Spleen (tissue), 7 donors: ENCODE results near the gene VSTM4.

Experiments
- POLR2A ChIP-seq, 3 donors: fragments of 450-650 bp; IDR thresholded peaks; one replicate each; pipeline ENCODE4 v1.5.1; 2017; ENCODE audit warnings: antibody characterized with exemption in 3 of 3, mild to moderate bottlenecking in 1 of 3
- POLR2AphosphoS5 ChIP-seq, 3 donors: sonication (generic); formaldehyde crosslinking; IDR thresholded peaks; one replicate each; pipeline ENCODE4 v1.5.1; 2017; ENCODE audit warnings: antibody characterized with exemption in 3 of 3
- TF ChIP-seq, protein P1 (sequence below), 11 experiments: fragments of 200-600 bp in 7 of 11; fragments of 450-650 bp in 4 of 11; sonication (generic) in 4 of 11; IDR thresholded peaks in 8 of 11; conservative IDR thresholded peaks in 3 of 11; 1 replicate in 7 of 11; 2 replicates in 4 of 11; pipeline versions ENCODE4 v1.4.0 to v1.8.0; 2016 to 2021; ENCODE audit warnings: antibody characterized with exemption in 11 of 11, inconsistent platforms in 4 of 11, mild to moderate bottlenecking in 1 of 11
- donor health status: DM: no; HTN: no; CAD: no; lungs with moderate emphysema.
- donor health status: DM: no; HTN: no; CAD: no.
- donor health status: DM: no; HTN: no; CAD: no.

- TF ChIP-seq, protein P1, sequence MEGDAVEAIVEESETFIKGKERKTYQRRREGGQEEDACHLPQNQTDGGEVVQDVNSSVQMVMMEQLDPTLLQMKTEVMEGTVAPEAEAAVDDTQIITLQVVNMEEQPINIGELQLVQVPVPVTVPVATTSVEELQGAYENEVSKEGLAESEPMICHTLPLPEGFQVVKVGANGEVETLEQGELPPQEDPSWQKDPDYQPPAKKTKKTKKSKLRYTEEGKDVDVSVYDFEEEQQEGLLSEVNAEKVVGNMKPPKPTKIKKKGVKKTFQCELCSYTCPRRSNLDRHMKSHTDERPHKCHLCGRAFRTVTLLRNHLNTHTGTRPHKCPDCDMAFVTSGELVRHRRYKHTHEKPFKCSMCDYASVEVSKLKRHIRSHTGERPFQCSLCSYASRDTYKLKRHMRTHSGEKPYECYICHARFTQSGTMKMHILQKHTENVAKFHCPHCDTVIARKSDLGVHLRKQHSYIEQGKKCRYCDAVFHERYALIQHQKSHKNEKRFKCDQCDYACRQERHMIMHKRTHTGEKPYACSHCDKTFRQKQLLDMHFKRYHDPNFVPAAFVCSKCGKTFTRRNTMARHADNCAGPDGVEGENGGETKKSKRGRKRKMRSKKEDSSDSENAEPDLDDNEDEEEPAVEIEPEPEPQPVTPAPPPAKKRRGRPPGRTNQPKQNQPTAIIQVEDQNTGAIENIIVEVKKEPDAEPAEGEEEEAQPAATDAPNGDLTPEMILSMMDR (IDR thresholded peaks at IDR 0.05 in 8 of 11, conservative IDR thresholded peaks at IDR 0.05 in 3 of 11) = no peak
- TF ChIP-seq POLR2A (IDR thresholded peaks at IDR 0.05) (no peak), POLR2AphosphoS5 (IDR thresholded peaks at IDR 0.05) (no peak)
Measured at GRCh38 chr10:49110684-49111319, 4.5 kb downstream of the VSTM4 start.
